ENCODE results near the gene RPL18A. TPM values are rescaled to one million over a fixed set of nuclear protein-coding genes. Genes with fewer than 3 reads are reported as not detected.

The RPL18A gene
- polyA plus RNA-seq, 1 of the 3 experiments (the other 2 are of a cell fraction) = 2,695 TPM

DNA sequence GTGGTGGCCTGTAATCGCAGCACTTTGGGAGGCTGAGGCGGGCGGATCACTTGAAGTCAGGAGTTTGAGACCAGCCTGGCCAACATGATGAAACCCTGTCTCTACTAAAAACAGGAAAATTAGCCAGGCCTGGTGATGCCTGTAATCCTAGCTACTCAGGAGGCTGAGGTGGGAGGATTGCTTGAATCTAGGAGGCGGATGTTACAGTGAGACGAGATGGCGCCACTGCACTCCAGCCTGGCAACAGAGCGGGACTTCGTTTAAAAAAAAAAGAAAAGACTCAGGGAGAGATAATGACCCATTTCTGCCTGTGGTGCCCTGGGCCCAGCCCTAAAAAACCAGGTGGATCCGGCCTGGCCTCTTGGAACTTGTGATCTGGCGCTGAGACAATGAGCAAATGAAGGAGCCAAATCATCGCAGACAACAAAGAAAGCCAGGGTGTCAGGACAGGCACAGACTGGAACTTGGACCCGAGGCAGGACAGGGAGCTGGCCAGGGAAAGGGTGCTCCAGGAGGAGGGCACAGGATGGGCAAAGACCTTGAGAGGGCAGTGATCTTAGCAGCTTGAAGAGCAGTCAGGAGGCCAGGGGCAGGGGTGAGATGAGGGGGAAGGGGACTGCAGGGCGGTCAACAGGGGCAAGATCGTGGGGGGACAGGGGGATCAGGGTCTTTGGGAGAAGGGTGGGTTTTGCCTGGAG, 11.0 kb upstream of the RPL18A start (continued):
- TF ChIP-seq MAX (IDR thresholded peaks at IDR 0.05; ENCODE audit: low read depth) = no peak
- no peak for TF ChIP-seq FOXJ3 (CRISPR knock-in tag; IDR thresholded peaks at IDR 0.05)

- WGBS (ENCODE audit: low lambda C conversion rate) = 89% methylated on average over 5 of the region's 6 CpGs
- Histone ChIP-seq H3F3A (replicated peaks; ENCODE audit: insufficient read depth) (no peaks in the 10 kb centered on the region), H3K9me3 (no peaks in the 10 kb centered on the region), H3K4me1 (ENCODE audit: control insufficient read depth in 1 of 2, insufficient read depth in 2 of 2, low read depth in 1 of 2, low read length in 1 of 2) (no peaks in the 10 kb centered on the region; a peak in 1 of 4 replicates), H3K36me3 (replicated peaks in 1 of 2; ENCODE audit: control insufficient read depth in 1 of 2, insufficient read depth in 2 of 2, low read length in 1 of 2) (no peaks in the 10 kb centered on the region), H3K9ac (no peak overlapping the region), H3K27me3 (ENCODE audit: insufficient read depth) (no peaks in the 10 kb centered on the region), H2AFZ (ENCODE audit: low read depth) (no peak overlapping the region), H3K4me2 (no peak overlapping the region), H3K4me3 (ENCODE audit: low read depth in 2 of 2, low read length in 1 of 2) (no peak overlapping the region), H4K20me1 (ENCODE audit: insufficient read depth) (no peaks in the 10 kb centered on the region), H3K27ac (ENCODE audit: low read depth in 2 of 2, low read length in 1 of 2) (no peak overlapping the region), H3K79me2 (ENCODE audit: insufficient read depth) (no peaks in the 10 kb centered on the region), H3K9me2 (no peaks in the 10 kb centered on the region)
- no peak for DNase-seq
- POLR2A ChIA-PET = no interaction called here
- TF ChIP-seq RXRA (IDR thresholded peaks at IDR 0.05; ENCODE audit: borderline replicate concordance, low read depth) = no peak
- no peak for TF ChIP-seq RCOR1 (IDR thresholded peaks at IDR 0.05; ENCODE audit: low read length)
- TF ChIP-seq, protein P1, sequence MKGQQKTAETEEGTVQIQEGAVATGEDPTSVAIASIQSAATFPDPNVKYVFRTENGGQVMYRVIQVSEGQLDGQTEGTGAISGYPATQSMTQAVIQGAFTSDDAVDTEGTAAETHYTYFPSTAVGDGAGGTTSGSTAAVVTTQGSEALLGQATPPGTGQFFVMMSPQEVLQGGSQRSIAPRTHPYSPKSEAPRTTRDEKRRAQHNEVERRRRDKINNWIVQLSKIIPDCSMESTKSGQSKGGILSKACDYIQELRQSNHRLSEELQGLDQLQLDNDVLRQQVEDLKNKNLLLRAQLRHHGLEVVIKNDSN (IDR thresholded peaks at IDR 0.05; ENCODE audit: borderline replicate concordance, low read depth) = no peak
- TF ChIP-seq CHD2 (IDR thresholded peaks at IDR 0.05; ENCODE audit: low read length, partially characterized antibody) = no peak
- no peak for TF ChIP-seq RAD21 (IDR thresholded peaks at IDR 0.05; ENCODE audit: low read length)
- TF ChIP-seq GABPA (IDR thresholded peaks at IDR 0.05; ENCODE audit: low read depth) = no peak
- CTCF ChIA-PET = interaction anchor here (0.8 to 5.8 kb wide), 13 partner anchors 11 to 508 kb away, joined by 3 to 46 read pairs (median 7); partner anchors contain the start of gene B3GNT3
These were observed 5.6 kb upstream of the RPL18A start for GRCh38 chr19:17854061-17854460.

GRCh38 chr19:17855280-17856152, 4.2 kb upstream of the RPL18A start:
- Histone ChIP-seq H3K79me2 (ENCODE audit: insufficient read depth) (peaks cover 8% of the 10 kb centered on the region), H3K4me3 (ENCODE audit: low read depth in 2 of 2, low read length in 1 of 2) (no peak overlapping the region; a peak in 1 of 4 replicates), H4K20me1 (ENCODE audit: insufficient read depth) (peaks cover 5% of the 10 kb centered on the region), H3K9me3 (no peaks in the 10 kb centered on the region), H3K4me2 (no peak overlapping the region), H3F3A (replicated peaks; ENCODE audit: insufficient read depth) (no peaks in the 10 kb centered on the region), H2AFZ (ENCODE audit: low read depth) (no peak overlapping the region), H3K4me1 (ENCODE audit: control insufficient read depth in 1 of 2, insufficient read depth in 2 of 2, low read depth in 1 of 2, low read length in 1 of 2) (no peaks in the 10 kb centered on the region; a peak in 1 of 4 replicates), H3K36me3 (replicated peaks in 1 of 2; ENCODE audit: control insufficient read depth in 1 of 2, insufficient read depth in 2 of 2, low read length in 1 of 2) (peaks cover 0 to 4% of the 10 kb centered on the region in 2 experiments), H3K27ac (ENCODE audit: low read depth in 2 of 2, low read length in 1 of 2) (no peak overlapping the region), H3K27me3 (ENCODE audit: insufficient read depth) (no peaks in the 10 kb centered on the region), H3K9me2 (no peaks in the 10 kb centered on the region), H3K9ac (no peak overlapping the region)
- DNase-seq = peak; percentile 84
- ChIA-PET CTCF (interaction anchor here (0.6 to 13.8 kb wide), 29 partner anchors 9 to 359 kb away, joined by 3 to 139 read pairs (median 5); partner anchors contain the start of genes B3GNT3, CCDC124, PGLS and UNC13A), POLR2A (interaction anchor here (0.6 kb wide), 4 partner anchors 71 to 249 kb away, joined by 3 to 5 read pairs (median 3); no protein-coding TSS in a partner anchor)
- TF ChIP-seq FOXJ3 (CRISPR knock-in tag; IDR thresholded peaks at IDR 0.05) (no peak), CTCF (IDR thresholded peaks at IDR 0.05) (peak; percentile 92), SMC3 (IDR thresholded peaks at IDR 0.05; ENCODE audit: low read depth, low read length) (peak; percentile 91), CHD2 (IDR thresholded peaks at IDR 0.05; ENCODE audit: low read length, partially characterized antibody) (peak; percentile 47), RAD21 (IDR thresholded peaks at IDR 0.05; ENCODE audit: low read length) (peak; percentile 98), RCOR1 (IDR thresholded peaks at IDR 0.05; ENCODE audit: low read length) (peak; percentile 47; the same call in 1 of the 2 replicates), FOSL2 (IDR thresholded peaks at IDR 0.05; ENCODE audit: borderline replicate concordance, low read depth) (no peak)
- WGBS (ENCODE audit: low lambda C conversion rate) = 11% methylated on average over 28 of the region's 29 CpGs

Data from SK-N-SH (cell line).